Activated effector memory CD4-positive, alpha-beta T cell treated with Interleukin-2 at 50 U/mL for 16 hours (primary cell): ENCODE measurements around the gene MLH1.

ENCODE experiments used
- DNase-seq: peaks from one replicate; pipeline ENCODE4 v3.0.0-alpha.2; 2020

Gene MLH1

DNA sequence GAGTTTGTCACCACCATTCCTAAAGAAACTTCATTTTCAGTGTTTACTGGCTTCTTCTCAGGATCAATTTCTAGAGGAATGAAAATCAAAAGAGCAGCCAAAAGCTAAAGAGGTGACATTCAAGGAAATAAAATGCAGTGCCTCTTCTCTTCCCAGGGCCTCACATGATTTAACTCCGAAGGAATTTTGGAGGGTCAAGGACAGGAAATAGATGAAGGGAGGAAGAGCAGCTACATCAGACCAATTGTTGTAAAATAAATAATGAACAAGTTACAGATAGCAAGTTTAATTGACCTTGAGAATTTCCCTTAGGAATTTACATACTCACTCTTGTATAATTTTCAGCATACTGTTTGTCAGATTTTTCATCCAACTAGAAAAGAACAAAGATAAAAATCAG lies 103.0 kb downstream of the MLH1 start:
- DNase-seq, result no peak

GRCh38 chr3:37096975-37097374 lies 103.7 kb downstream of the MLH1 start:
- DNase-seq, result no peak

DNA sequence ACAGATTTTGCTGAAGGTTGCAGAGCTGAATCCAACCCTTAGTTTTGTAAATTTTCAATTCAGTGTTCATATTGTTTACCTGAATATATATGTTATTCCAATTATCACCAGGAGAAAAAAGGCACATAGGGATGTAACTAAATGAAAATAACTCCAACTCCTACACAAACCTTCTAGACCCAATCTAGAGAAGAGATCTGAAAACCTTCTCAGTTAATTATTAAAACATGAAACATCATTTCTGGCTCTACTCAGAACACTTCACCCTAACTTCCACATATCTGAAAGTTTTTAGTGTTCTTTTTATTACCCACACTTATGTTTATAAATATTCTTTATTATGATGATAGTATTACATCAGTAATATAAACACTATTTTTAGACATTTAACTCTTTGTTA lies 104.5 kb downstream of the MLH1 start:
- no peak for DNase-seq

GRCh38 chr3:37098884-37099283 lies 105.6 kb downstream of the MLH1 start:
- no peak for DNase-seq

GRCh38 chr3:37099469-37099868 lies 106.2 kb downstream of the MLH1 start:
- no peak for DNase-seq

- no peak for DNase-seq
These were observed 107.1 kb downstream of the MLH1 start for GRCh38 chr3:37100411-37100810.
